HCT116 (cell line): Measurements from ENCODE around the gene CHERP. TPM values are rescaled to one million over a fixed set of nuclear protein-coding genes. Genes with fewer than 3 reads are reported as not detected.

Experiments used
- ATAC-seq: fragments of 200-7000 bp; cut with Tn5 transposase; 2 replicates; pipeline ENCODE4 v1.9.1; 2020; ENCODE audit warnings: mild to moderate bottlenecking, moderate library complexity
- BruUV-seq: library from RNA; stranded (reverse); fragments of 400-500 nt; replicated peaks from 2 replicates; lab custom pipeline; 2021; lab: Mats Ljungman, UMichigan
- CTCF ChIA-PET: fragments of 300-600 bp; sonication (Branson Sonifier 250); formaldehyde crosslinking; loops from one replicate; lab custom pipeline; 2021; ENCODE audit warnings: antibody characterized with exemption; lab: Charles Lee
- POLR2A ChIA-PET: fragments of 300-600, 350-600 bp; sonication (Branson Sonifier 250); formaldehyde crosslinking; loops from one replicate; lab custom pipeline; 2021; ENCODE audit warnings: antibody characterized with exemption; lab: Charles Lee
- RAD21 ChIA-PET, 2 experiments: fragments of 300-600 bp; sonication (Branson Sonifier 250); formaldehyde crosslinking; loops; one replicate each; lab custom pipeline; 2023; ENCODE audit warnings: low total read pairs in 2 of 2; ENCODE audit not compliant: uncharacterized antibody in 2 of 2, unreplicated experiment in 2 of 2, low non-redundant PET in 1 of 2; lab: Charles Lee
- DNase-seq: peaks from one replicate; pipeline ENCODE4 v3.0.0-alpha.2; 2010; ENCODE audit warnings: low read depth, low spot score
- H2AFZ ChIP-seq: fragments of 200-600 bp; shearing (Covaris generic), sonication (generic); 2 replicates; pipeline ENCODE4 v1.6.1; 2017; ENCODE audit warnings: low read depth, mixed run types, mixed read lengths, antibody characterized with exemption, low read length; ENCODE audit not compliant: poor library complexity, severe bottlenecking
- H3K27ac ChIP-seq: 2 replicates; pipeline ENCODE4 v1.5.1; 2012; ENCODE audit warnings: low read depth, low read length
- H3K27me3 ChIP-seq: fragments of 200-600 bp; sonication (generic); 2 replicates; pipeline ENCODE4 v1.6.1; 2016; ENCODE audit warnings: mixed run types, low read length, mixed read lengths; ENCODE audit not compliant: insufficient read depth
- H3K36me3 ChIP-seq, 2 experiments: fragments of 200-500 bp in 1 of 2; fragments of 200-600 bp in 1 of 2; sonication (Bioruptor generic) in 1 of 2; sonication (generic) in 1 of 2; 2 replicates each; pipeline versions ENCODE4 v1.5.1 to v1.6.1; 2014 to 2016; ENCODE audit warnings: low read length in 2 of 2, inconsistent platforms in 1 of 2, mixed read lengths in 1 of 2, mixed run types in 1 of 2; ENCODE audit not compliant: insufficient read depth in 2 of 2, control insufficient read depth in 1 of 2
- H3K4me1 ChIP-seq, 2 experiments: fragments of 200-600 bp in 1 of 2; sonication (generic) in 1 of 2; 2 replicates each; pipeline versions ENCODE4 v1.5.1 to v1.6.1; 2012 to 2017; ENCODE audit warnings: low read length in 2 of 2, inconsistent platforms in 1 of 2, mild to moderate bottlenecking in 1 of 2, mixed read lengths in 1 of 2, mixed run types in 1 of 2, moderate library complexity in 1 of 2; ENCODE audit not compliant: insufficient read depth in 2 of 2, control insufficient read depth in 1 of 2
- H3K4me2 ChIP-seq: fragments of 200-600 bp; sonication (generic); 2 replicates; pipeline ENCODE4 v1.6.1; 2017; ENCODE audit warnings: mixed run types, low read length, mixed read lengths
- H3K4me3 ChIP-seq, 2 experiments: fragments of 200-600 bp in 1 of 2; sonication (generic) in 1 of 2; replicated peaks in 1 of 2; 2 replicates each; pipeline ENCODE4 v1.5.1; 2011 to 2016; ENCODE audit warnings: low read length in 2 of 2, control low read depth in 1 of 2, low read depth in 1 of 2, mild to moderate bottlenecking in 1 of 2, mixed read lengths in 1 of 2, mixed run types in 1 of 2
- H3K79me2 ChIP-seq: fragments of 200-600 bp; sonication (generic); 2 replicates; pipeline ENCODE4 v1.6.1; 2017; ENCODE audit warnings: mild to moderate bottlenecking, mixed run types, low read length, moderate library complexity, mixed read lengths; ENCODE audit not compliant: insufficient read depth
- H3K9ac ChIP-seq: fragments of 200-600 bp; sonication (generic); 2 replicates; pipeline ENCODE4 v1.6.1; 2016; ENCODE audit warnings: low read length, mixed read lengths
- H3K9me2 ChIP-seq: fragments of 200-600 bp; sonication (generic), shearing (Covaris generic); 2 replicates; pipeline ENCODE4 v1.6.1; 2017; ENCODE audit warnings: mixed run types, mild to moderate bottlenecking, moderate library complexity; ENCODE audit not compliant: insufficient read depth
- H3K9me3 ChIP-seq, 2 experiments: fragments of 200-500 bp in 1 of 2; fragments of 200-600 bp in 1 of 2; sonication (Bioruptor generic) in 1 of 2; sonication (generic) in 1 of 2; 2 replicates each; pipeline ENCODE4 v1.6.1; 2014 to 2017; ENCODE audit warnings: low read length in 2 of 2, mixed read lengths in 2 of 2, inconsistent platforms in 1 of 2, low read depth in 1 of 2, mild to moderate bottlenecking in 1 of 2, mixed run types in 1 of 2, moderate library complexity in 1 of 2; ENCODE audit not compliant: control insufficient read depth in 1 of 2, insufficient read depth in 1 of 2
- H4K20me1 ChIP-seq: fragments of 200-600 bp; sonication (generic), shearing (Covaris generic); 2 replicates; pipeline ENCODE4 v1.6.1; 2017; ENCODE audit warnings: mixed run types, mild to moderate bottlenecking, moderate library complexity; ENCODE audit not compliant: insufficient read depth
- ATF3 ChIP-seq: IDR thresholded peaks from 2 replicates; pipeline ENCODE4 v1.6.1; 2012
- EGR1 ChIP-seq: IDR thresholded peaks from 2 replicates; pipeline ENCODE4 v1.6.1; 2012; ENCODE audit warnings: low read depth
- ELF1 ChIP-seq: IDR thresholded peaks from 2 replicates; pipeline ENCODE4 v1.6.1; 2012; ENCODE audit warnings: low read depth, borderline replicate concordance
- EZH2 ChIP-seq: fragments of 200-600 bp; sonication (generic); IDR thresholded peaks from 2 replicates; pipeline ENCODE4 v1.6.1; 2017; ENCODE audit warnings: antibody characterized with exemption, mixed run types
- JUND ChIP-seq: IDR thresholded peaks from 2 replicates; pipeline ENCODE4 v1.6.1; 2012
- POLR2A ChIP-seq: IDR thresholded peaks from 2 replicates; pipeline ENCODE4 v1.7.0; 2011; ENCODE audit warnings: borderline replicate concordance; ENCODE audit not compliant: insufficient read depth, insufficient read length; ENCODE audit errors: extremely low read depth
- REST ChIP-seq: IDR thresholded peaks from 2 replicates; pipeline ENCODE4 v1.6.1; 2012; ENCODE audit warnings: low read depth
- SIN3A ChIP-seq: IDR thresholded peaks from 2 replicates; pipeline ENCODE4 v1.6.1; 2012; ENCODE audit warnings: low read depth
- SP1 ChIP-seq: IDR thresholded peaks from 2 replicates; pipeline ENCODE4 v1.6.1; 2012; ENCODE audit warnings: low read depth
- SRF ChIP-seq: IDR thresholded peaks from 2 replicates; pipeline ENCODE4 v1.6.1; 2012; ENCODE audit warnings: low read depth
- YY1 ChIP-seq: IDR thresholded peaks from 2 replicates; pipeline ENCODE4 v1.6.1; 2011; ENCODE audit warnings: low read length, low read depth, moderate library complexity, mild to moderate bottlenecking; ENCODE audit not compliant: insufficient replicate concordance; ENCODE audit errors: extremely low read depth
- ZNF274 ChIP-seq: fragments of 200-500 bp; sonication (Bioruptor generic); IDR thresholded peaks from 2 replicates; pipeline ENCODE4 v1.6.1; 2014; ENCODE audit warnings: mild to moderate bottlenecking, low read depth, low read length, inconsistent platforms
- intact Hi-C: fragments of 100-400 bp; cut with micrococcal nuclease; formaldehyde crosslinking; loops from 2 replicates; pipeline ENCODE4 v1.10.0; 2022
- total RNA-seq: library from RNA; stranded (reverse); gene quantifications from one replicate; pipeline ENCODE4 v1.2.1, GENCODE V29; 2021; ENCODE audit not compliant: unreplicated experiment
- TF ChIP-seq, protein P1 (sequence below), 3 experiments: fragments of 200-600 bp in 1 of 3; sonication (generic) in 1 of 3; IDR thresholded peaks in 2 of 3; conservative IDR thresholded peaks in 1 of 3; 2 replicates each; pipeline ENCODE4 v1.5.1; 2012 to 2017; ENCODE audit warnings: low read depth in 2 of 3, low read length in 2 of 3, antibody characterized with exemption in 1 of 3, borderline replicate concordance in 1 of 3, control low read depth in 1 of 3, mild to moderate bottlenecking in 1 of 3, mixed read lengths in 1 of 3, mixed run types in 1 of 3, moderate library complexity in 1 of 3; ENCODE audit not compliant: insufficient read depth in 1 of 3

CHERP gene
- total RNA-seq, 1 experiment from 2014 or later: 65.8 TPM

DNA sequence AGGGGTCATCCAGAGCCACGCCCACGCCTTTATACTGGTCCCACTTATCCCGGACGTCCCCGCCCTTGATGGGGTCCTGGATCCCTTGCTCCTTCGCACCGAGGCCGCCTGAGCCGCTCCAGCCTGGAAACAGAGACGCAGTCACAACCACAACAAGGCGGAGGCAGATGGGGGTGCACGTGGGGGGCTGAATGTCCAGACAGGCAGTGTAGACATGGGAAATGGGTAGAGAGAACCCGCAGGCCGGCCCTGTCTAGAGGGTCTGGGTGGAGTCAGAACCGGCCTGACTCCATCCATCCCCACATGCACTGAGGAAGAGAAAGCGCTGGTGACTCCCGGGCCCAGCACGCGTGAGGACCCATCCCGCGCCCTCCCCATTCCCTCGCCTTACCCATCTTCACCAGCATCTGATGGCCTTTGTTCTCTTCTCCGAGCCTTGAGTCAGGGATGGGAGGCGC lies 23.0 kb downstream of the CHERP start:
- BruUV-seq: no TSS peak
- intact Hi-C loops: no loop called here

More for the DNA sequence above, 23.0 kb downstream of the CHERP start:
- Histone ChIP-seq H2AFZ (no peak overlapping the region), H3K79me2 (no peaks in the 10 kb centered on the region; the same call in 1 of the 2 replicates), H3K4me1 (no peaks in the 10 kb centered on the region), H3K9me2 (no peaks in the 10 kb centered on the region), H3K4me2 (no peak overlapping the region), H3K4me3 (no peak overlapping the region), H4K20me1 (no peaks in the 10 kb centered on the region), H3K9me3 (no peaks in the 10 kb centered on the region), H3K9ac (no peak overlapping the region), H3K36me3 (peaks cover 31 to 62% of the 10 kb centered on the region in 2 experiments; a peak in 3 of 4 replicates), H3K27ac (no peak overlapping the region), H3K27me3 (no peaks in the 10 kb centered on the region)
- no peak for DNase-seq
- no peak for ATAC-seq
- POLR2A ChIA-PET: no interaction called here
- TF ChIP-seq SRF: no peak
- TF ChIP-seq, protein P1, sequence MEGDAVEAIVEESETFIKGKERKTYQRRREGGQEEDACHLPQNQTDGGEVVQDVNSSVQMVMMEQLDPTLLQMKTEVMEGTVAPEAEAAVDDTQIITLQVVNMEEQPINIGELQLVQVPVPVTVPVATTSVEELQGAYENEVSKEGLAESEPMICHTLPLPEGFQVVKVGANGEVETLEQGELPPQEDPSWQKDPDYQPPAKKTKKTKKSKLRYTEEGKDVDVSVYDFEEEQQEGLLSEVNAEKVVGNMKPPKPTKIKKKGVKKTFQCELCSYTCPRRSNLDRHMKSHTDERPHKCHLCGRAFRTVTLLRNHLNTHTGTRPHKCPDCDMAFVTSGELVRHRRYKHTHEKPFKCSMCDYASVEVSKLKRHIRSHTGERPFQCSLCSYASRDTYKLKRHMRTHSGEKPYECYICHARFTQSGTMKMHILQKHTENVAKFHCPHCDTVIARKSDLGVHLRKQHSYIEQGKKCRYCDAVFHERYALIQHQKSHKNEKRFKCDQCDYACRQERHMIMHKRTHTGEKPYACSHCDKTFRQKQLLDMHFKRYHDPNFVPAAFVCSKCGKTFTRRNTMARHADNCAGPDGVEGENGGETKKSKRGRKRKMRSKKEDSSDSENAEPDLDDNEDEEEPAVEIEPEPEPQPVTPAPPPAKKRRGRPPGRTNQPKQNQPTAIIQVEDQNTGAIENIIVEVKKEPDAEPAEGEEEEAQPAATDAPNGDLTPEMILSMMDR (IDR thresholded peaks at IDR 0.05 in 2 of 3, conservative IDR thresholded peaks at IDR 0.05 in 1 of 3; ENCODE audit: borderline replicate concordance in 1 of 3, insufficient read depth in 1 of 3, low read depth in 2 of 3, low read length in 2 of 3): no peak
- no peak for TF ChIP-seq SP1
- TF ChIP-seq ZNF274: no peak
- no peak for TF ChIP-seq YY1
- TF ChIP-seq EZH2: no peak
- TF ChIP-seq ATF3: no peak
- no peak for TF ChIP-seq JUND
- no peak for TF ChIP-seq ELF1
- no peak for TF ChIP-seq POLR2A
- TF ChIP-seq EGR1: no peak
- no peak for TF ChIP-seq REST
- no peak for TF ChIP-seq SIN3A
- RAD21 ChIA-PET: no interaction called here
- CTCF ChIA-PET: no interaction called here
